ENCODE results near the gene PKN1. TPM values are rescaled to one million over a fixed set of nuclear protein-coding genes. Genes with fewer than 3 reads are reported as not detected.

PKN1 gene
- total and polyA plus RNA-seq, 3 donors from 2014 or later: 116 to 259 (median 204) TPM

GRCh38 chr19:14494411-14494810 is 61.3 kb downstream of the PKN1 start:
- 53 to 71% methylated on average over 4 of the region's 4 CpGs for WGBS, 2 donors
- no peaks in the 10 kb centered on the region for H3K27me3 ChIP-seq
- no peak for DNase-seq
- no peak overlapping the region for H3K4me3 ChIP-seq
- no peak overlapping the region for H3K27ac ChIP-seq
- H3K36me3 ChIP-seq (ENCODE audit: low read depth, missing control alignments): no peaks in the 10 kb centered on the region
- TF ChIP-seq CTCF (IDR thresholded peaks at IDR 0.05) (no peak), POLR2A (IDR thresholded peaks at IDR 0.05) (no peak)
- H3K4me1 ChIP-seq: peaks cover 22% of the 10 kb centered on the region
- intact Hi-C loops (cut with DNase I; ENCODE audit: low total_unique reads): no loop called here
- no peaks in the 10 kb centered on the region for H3K9me3 ChIP-seq

GRCh38 chr19:14494910-14495671 is 62.0 kb downstream of the PKN1 start:
- intact Hi-C loops (cut with DNase I; ENCODE audit: low total_unique reads): no loop called here
- WGBS, 2 donors: 17 to 24% methylated on average over 14 of the region's 14 CpGs

GRCh38 chr19:14495672-14496028 is 62.5 kb downstream of the PKN1 start:
- intact Hi-C loops (cut with DNase I; ENCODE audit: low total_unique reads): no loop called here
- H3K27ac ChIP-seq: peak overlapping the region in 1 of 2 donors; percentile 64
- peak overlapping the region; percentile 79 to 93 for H3K4me3 ChIP-seq
- H3K27me3 ChIP-seq: no peaks in the 10 kb centered on the region
- no peaks in the 10 kb centered on the region for H3K9me3 ChIP-seq
- no peak for DNase-seq
- H3K4me1 ChIP-seq: peaks cover 22% of the 10 kb centered on the region
- TF ChIP-seq POLR2A (IDR thresholded peaks at IDR 0.05): no peak
- no peaks in the 10 kb centered on the region for H3K36me3 ChIP-seq (ENCODE audit: low read depth, missing control alignments)
- 1 to 3% methylated on average over 10 to 14 of the region's 28 CpGs for WGBS, 2 donors

More at GRCh38 chr19:14494910-14495671, 62.0 kb downstream of the PKN1 start:
- no peaks in the 10 kb centered on the region for H3K27me3 ChIP-seq
- peak overlapping the region; percentile 79 to 93 for H3K4me3 ChIP-seq
- TF ChIP-seq POLR2A (IDR thresholded peaks at IDR 0.05) (no peak), CTCF (IDR thresholded peaks at IDR 0.05) (no peak)
- H3K36me3 ChIP-seq (ENCODE audit: low read depth, missing control alignments): no peaks in the 10 kb centered on the region
- H3K27ac ChIP-seq: peak overlapping the region in 1 of 2 donors; percentile 64
- H3K4me1 ChIP-seq: peaks cover 22% of the 10 kb centered on the region
- no peak for DNase-seq
- H3K9me3 ChIP-seq: no peaks in the 10 kb centered on the region

- Histone ChIP-seq H3K4me3 (peak within 1 kb of the TSS; percentile 79 to 93), H3K4me1 (peaks cover 22% of the 10 kb centered on the region), H3K9me3 (no peaks in the 10 kb centered on the region), H3K27ac (peak within 1 kb of the TSS; percentile 50 to 78), H3K36me3 (ENCODE audit: low read depth, missing control alignments) (no peaks in the 10 kb centered on the region), H3K27me3 (no peaks in the 10 kb centered on the region)
- WGBS, 2 donors: 1 to 4% methylated on average over 22 to 66 of the region's 71 CpGs
- TF ChIP-seq POLR2A (IDR thresholded peaks at IDR 0.05) (no peak), CTCF (IDR thresholded peaks at IDR 0.05) (peak in 1 of 3 experiments; percentile 5)
- DNase-seq: peak; percentile 97
- intact Hi-C loops (cut with DNase I; ENCODE audit: low total_unique reads): no loop called here
Measured at GRCh38 chr19:14496029-14496833, 63.1 kb downstream of the PKN1 start, which contains the start of gene GIPC1. Gene GIPC1 (minus strand): TSS chr19:14496127. CDS start chr19:14482976, 13,151 bp downstream.

- TF ChIP-seq CTCF (IDR thresholded peaks at IDR 0.05) (no peak), POLR2A (IDR thresholded peaks at IDR 0.05) (no peak)
- WGBS, 2 donors: 16 to 19% methylated on average over 7 of the region's 7 CpGs
- intact Hi-C loops (cut with DNase I; ENCODE audit: low total_unique reads): no loop called here
- Histone ChIP-seq H3K27ac (peak overlapping the region; percentile 50 to 78), H3K4me1 (peaks cover 22% of the 10 kb centered on the region), H3K4me3 (peak overlapping the region; percentile 79 to 93), H3K27me3 (no peaks in the 10 kb centered on the region), H3K36me3 (ENCODE audit: low read depth, missing control alignments) (no peaks in the 10 kb centered on the region), H3K9me3 (no peaks in the 10 kb centered on the region)
- no peak for DNase-seq
Measured at GRCh38 chr19:14496834-14497227, 63.7 kb downstream of the PKN1 start.
